GM23338 (cell line): ENCODE results near the gene BCAR3. TPM values are rescaled to one million over a fixed set of nuclear protein-coding genes. Genes with fewer than 3 reads are reported as not detected.

Experiments used
- ATAC-seq: fragments of 200-7000 bp; cut with Tn5 transposase; 3 replicates; pipeline ENCODE4 v1.9.1; 2020
- DNase-seq: peaks from one replicate; pipeline ENCODE4 v3.0.0-alpha.2; 2015; ENCODE audit warnings: low spot score
- H2AFZ ChIP-seq: fragments of 200-600 bp; sonication (generic); 2 replicates; pipeline ENCODE4 v1.8.0; 2016; ENCODE audit warnings: antibody characterized with exemption, mild to moderate bottlenecking, moderate library complexity
- H3F3A ChIP-seq: fragments of 200-600 bp; sonication (generic); replicated peaks from 2 replicates; pipeline ENCODE4 v1.8.0; 2017; ENCODE audit warnings: antibody characterized with exemption, mixed run types, low read depth
- H3K27ac ChIP-seq: fragments of 200-600 bp; sonication (generic); 2 replicates; pipeline ENCODE4 v1.6.1; 2016; ENCODE audit warnings: low read depth
- H3K27me3 ChIP-seq: fragments of 200-600 bp; sonication (generic); 2 replicates; pipeline ENCODE4 v1.8.0; 2016; ENCODE audit warnings: mild to moderate bottlenecking, mixed run types, moderate library complexity; ENCODE audit not compliant: insufficient read depth
- H3K36me3 ChIP-seq: fragments of 200-600 bp; sonication (generic); 2 replicates; pipeline ENCODE4 v1.8.0; 2016; ENCODE audit warnings: mild to moderate bottlenecking; ENCODE audit not compliant: insufficient read depth
- H3K4me1 ChIP-seq: fragments of 200-600 bp; sonication (generic); 2 replicates; pipeline ENCODE4 v1.8.0; 2016; ENCODE audit warnings: mild to moderate bottlenecking, moderate library complexity; ENCODE audit not compliant: insufficient read depth
- H3K4me2 ChIP-seq: fragments of 200-600 bp; sonication (generic); 2 replicates; pipeline ENCODE4 v1.7.1; 2017; ENCODE audit warnings: mixed run types
- H3K4me3 ChIP-seq: fragments of 200-600 bp; sonication (generic); 2 replicates; pipeline ENCODE4 v1.6.1; 2016; ENCODE audit warnings: mixed run types
- H3K79me2 ChIP-seq: fragments of 200-600 bp; sonication (generic); replicated peaks from 2 replicates; pipeline ENCODE4 v1.8.0; 2017; ENCODE audit warnings: mild to moderate bottlenecking; ENCODE audit not compliant: insufficient read depth
- H3K9me2 ChIP-seq: fragments of 200-600 bp; sonication (generic); 2 replicates; pipeline ENCODE4 v1.8.0; 2017; ENCODE audit not compliant: insufficient read depth
- H4K20me1 ChIP-seq: fragments of 200-600 bp; sonication (generic); replicated peaks from 2 replicates; pipeline ENCODE4 v1.8.0; 2017; ENCODE audit warnings: mild to moderate bottlenecking; ENCODE audit not compliant: insufficient read depth
- H3K27ac Mint-ChIP-seq: 2 replicates; pipeline ENCODE4 v1.8.0; 2020; ENCODE audit warnings: inconsistent platforms, mild to moderate bottlenecking, moderate library complexity, mixed read lengths
- H3K27me3 Mint-ChIP-seq: 3 replicates; pipeline ENCODE4 v1.8.0; 2022; ENCODE audit warnings: low read depth, mild to moderate bottlenecking, moderate library complexity, mixed read lengths, inconsistent platforms; ENCODE audit not compliant: insufficient read depth, poor library complexity
- H3K36me3 Mint-ChIP-seq: 3 replicates; pipeline ENCODE4 v1.8.0; 2021; ENCODE audit warnings: low read depth, mild to moderate bottlenecking, inconsistent platforms, moderate library complexity, mixed read lengths
- H3K4me1 Mint-ChIP-seq: 3 replicates; pipeline ENCODE4 v1.8.0; 2020; ENCODE audit warnings: mild to moderate bottlenecking, inconsistent platforms, mixed read lengths
- H3K4me3 Mint-ChIP-seq: 3 replicates; pipeline ENCODE4 v1.8.0; 2021; ENCODE audit warnings: moderate library complexity, mild to moderate bottlenecking, inconsistent platforms, mixed read lengths
- H3K9me3 Mint-ChIP-seq: 3 replicates; pipeline ENCODE4 v1.8.0; 2020; ENCODE audit warnings: moderate library complexity, mild to moderate bottlenecking, inconsistent platforms, mixed read lengths
- CREB1 ChIP-seq: fragments of 250-450 bp; sonication (Bioruptor Pico); IDR thresholded peaks from 2 replicates; pipeline ENCODE4 v1.5.0; 2020; ENCODE audit warnings: low read depth, mild to moderate bottlenecking, moderate library complexity
- ETS1 ChIP-seq: IDR thresholded peaks from 2 replicates; pipeline ENCODE4 v1.6.1; 2016; ENCODE audit warnings: antibody characterized with exemption
- EZH2 ChIP-seq: fragments of 200-600 bp; sonication (generic); IDR thresholded peaks from one replicate; pipeline ENCODE4 v1.8.0; 2017; ENCODE audit warnings: antibody characterized with exemption, mild to moderate bottlenecking, low read depth; ENCODE audit not compliant: unreplicated experiment
- JUNB ChIP-seq: IDR thresholded peaks from one replicate; pipeline ENCODE4 v1.6.1; 2016; ENCODE audit warnings: antibody characterized with exemption; ENCODE audit not compliant: unreplicated experiment
- REST ChIP-seq: IDR thresholded peaks from one replicate; pipeline ENCODE4 v1.6.1; 2018; ENCODE audit warnings: antibody characterized with exemption; ENCODE audit not compliant: unreplicated experiment
- STAT1 ChIP-seq: IDR thresholded peaks from one replicate; pipeline ENCODE4 v1.6.1; 2016; ENCODE audit warnings: antibody characterized with exemption; ENCODE audit not compliant: unreplicated experiment
- ZNF114 ChIP-seq: fragments of 250-450 bp; sonication (Bioruptor Pico); IDR thresholded peaks from 2 replicates; pipeline ENCODE4 v1.5.0; 2020; ENCODE audit warnings: mild to moderate bottlenecking, moderate library complexity
- ZNF331 ChIP-seq: fragments of 250-450 bp; sonication (Bioruptor Pico); IDR thresholded peaks from 2 replicates; pipeline ENCODE4 v1.5.0; 2020; ENCODE audit warnings: low read depth, mild to moderate bottlenecking, moderate library complexity
- ZNF462 ChIP-seq: fragments of 250-450 bp; sonication (Bioruptor Pico); IDR thresholded peaks from 2 replicates; pipeline ENCODE4 v1.5.0; 2020; ENCODE audit warnings: mild to moderate bottlenecking, moderate library complexity
- polyA plus RNA-seq: library from polyadenylated mRNA; unstranded; fragments of >200 nt; fragmentation: Nextera tagmentation; extraction: Ambion mirVana; gene quantifications from 2 replicates; pipeline ENCODE4 v1.2.1, GENCODE V29; 2016
- total RNA-seq: library from RNA; depleted of rRNA; stranded (reverse); fragments of >200 nt; shearing (Covaris generic); gene quantifications from 2 replicates; pipeline ENCODE4 v1.2.3, GENCODE V29; 2014

Gene BCAR3
- total and polyA plus RNA-seq, 2 experiments from 2014 or later: 5.5 to 9.7 TPM

GRCh38 chr1:93678491-93678890, 3.1 kb downstream of the BCAR3 start:
- DNase-seq (no peak), ATAC-seq (no peak)
- Histone ChIP-seq H3F3A (0 out of 2 replicates have a peak, but pooled peaks cover 3% of the 10 kb centered on the region), H3K79me2 (peaks cover 34% of the 10 kb centered on the region), H3K27me3 (peaks cover 30% of the 10 kb centered on the region), H4K20me1 (0 out of 2 replicates have a peak, but pooled peaks cover 2% of the 10 kb centered on the region), H3K4me3 (no peak overlapping the region), H2AFZ (no peak overlapping the region), H3K27ac (no peak overlapping the region), H3K4me2 (no peak overlapping the region), H3K4me1 (peaks cover 15% of the 10 kb centered on the region), H3K9me2 (no peaks in the 10 kb centered on the region), H3K36me3 (peaks cover 1% of the 10 kb centered on the region)
- Mint-ChIP-seq H3K4me3 (no peak overlapping the region), H3K4me1 (peaks cover 36% of the 10 kb centered on the region), H3K9me3 (no peaks in the 10 kb centered on the region), H3K36me3 (peaks cover 4% of the 10 kb centered on the region; the same call in 2 of the 3 replicates), H3K27ac (no peak overlapping the region), H3K27me3 (peaks cover 29% of the 10 kb centered on the region)
- TF ChIP-seq ZNF114 (no peak), STAT1 (no peak), REST (no peak), CREB1 (CRISPR knock-in tag) (no peak), JUNB (no peak), ETS1 (no peak), ZNF462 (CRISPR knock-in tag) (no peak), ZNF331 (CRISPR knock-in tag) (no peak), EZH2 (no peak)
